ENCODE data around the gene PBX4.

DNA sequence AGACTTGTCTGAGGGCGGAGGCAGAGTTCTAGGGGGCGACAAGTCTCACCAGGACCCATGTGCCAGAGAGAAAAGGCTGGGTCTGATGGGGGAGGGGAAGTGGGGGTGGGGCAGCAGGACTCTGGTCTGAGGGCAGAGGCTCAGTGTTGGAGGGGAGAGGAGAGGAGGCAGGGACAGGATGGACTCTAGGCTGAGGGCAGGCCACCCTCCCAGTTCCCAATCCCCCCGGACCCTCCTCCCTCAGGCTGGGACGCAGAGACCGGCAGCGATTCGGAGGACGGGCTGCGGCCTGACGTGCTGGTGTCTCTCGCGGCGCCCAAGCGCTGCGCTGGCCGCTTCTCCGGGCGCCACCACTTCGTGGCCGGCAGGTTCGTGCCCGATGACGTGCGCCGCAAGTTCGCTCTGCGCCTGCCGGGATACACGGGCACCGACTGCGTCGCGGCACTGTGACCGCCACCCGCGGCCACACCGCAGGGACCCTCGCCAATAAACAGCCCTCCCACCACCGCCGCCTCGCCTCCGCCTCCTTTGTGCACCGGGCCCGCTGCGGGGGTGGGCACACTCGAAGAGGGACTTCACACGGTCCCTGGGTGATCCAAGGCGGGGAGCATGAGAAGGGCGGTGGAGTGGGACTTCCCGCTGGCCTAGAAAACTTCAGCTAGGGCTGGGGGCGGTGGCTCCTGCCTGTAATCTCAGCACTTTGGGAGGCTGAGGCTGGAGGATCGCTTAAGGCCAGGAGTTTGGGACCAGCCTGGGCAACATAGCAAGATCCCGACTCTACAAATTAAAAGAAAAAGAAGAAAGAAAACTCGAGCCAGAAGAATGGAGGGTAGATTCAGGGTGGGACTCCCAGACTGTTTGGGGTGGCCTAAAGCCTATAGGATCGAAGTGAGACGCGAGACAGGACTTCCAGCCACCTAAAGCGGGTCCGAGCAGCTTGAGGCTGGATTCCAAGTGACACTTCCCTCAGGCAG, 81.1 kb downstream of the PBX4 start:
- no peak for TF ChIP-seq POLR2A (IDR thresholded peaks at IDR 0.05)
- TF ChIP-seq, protein P1, sequence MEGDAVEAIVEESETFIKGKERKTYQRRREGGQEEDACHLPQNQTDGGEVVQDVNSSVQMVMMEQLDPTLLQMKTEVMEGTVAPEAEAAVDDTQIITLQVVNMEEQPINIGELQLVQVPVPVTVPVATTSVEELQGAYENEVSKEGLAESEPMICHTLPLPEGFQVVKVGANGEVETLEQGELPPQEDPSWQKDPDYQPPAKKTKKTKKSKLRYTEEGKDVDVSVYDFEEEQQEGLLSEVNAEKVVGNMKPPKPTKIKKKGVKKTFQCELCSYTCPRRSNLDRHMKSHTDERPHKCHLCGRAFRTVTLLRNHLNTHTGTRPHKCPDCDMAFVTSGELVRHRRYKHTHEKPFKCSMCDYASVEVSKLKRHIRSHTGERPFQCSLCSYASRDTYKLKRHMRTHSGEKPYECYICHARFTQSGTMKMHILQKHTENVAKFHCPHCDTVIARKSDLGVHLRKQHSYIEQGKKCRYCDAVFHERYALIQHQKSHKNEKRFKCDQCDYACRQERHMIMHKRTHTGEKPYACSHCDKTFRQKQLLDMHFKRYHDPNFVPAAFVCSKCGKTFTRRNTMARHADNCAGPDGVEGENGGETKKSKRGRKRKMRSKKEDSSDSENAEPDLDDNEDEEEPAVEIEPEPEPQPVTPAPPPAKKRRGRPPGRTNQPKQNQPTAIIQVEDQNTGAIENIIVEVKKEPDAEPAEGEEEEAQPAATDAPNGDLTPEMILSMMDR (IDR thresholded peaks at IDR 0.05): no peak

Data from adrenal gland (tissue), 5 donors.